HG03159 (cell line): ENCODE measurements around the gene ADPRH.
"Not testable (repeated sequence)": the region's sequence is repeated elsewhere in the genome, so short reads cannot be mapped to it uniquely, and the experiment has no call there.

Experiments used
- ATAC-seq: cut with Tn5 transposase; IDR thresholded peaks from one replicate; pipeline ENCODE4 v1.9.1; 2021; ENCODE audit warnings: mild to moderate bottlenecking, moderate library complexity; ENCODE audit not compliant: unreplicated experiment

ADPRH gene

GRCh38 chr3:119558626-119559317 lies 20.5 kb upstream of the ADPRH start:
- no peak for ATAC-seq

GRCh38 chr3:119559441-119559963 lies 19.8 kb upstream of the ADPRH start, which contains the start of gene CD80:
CD80 (minus strand) TSS chr3:119559614; CDS start chr3:119557728, 1,886 bp downstream.
- ATAC-seq: peak; percentile 55

GRCh38 chr3:119560160-119560559 lies 19.1 kb upstream of the ADPRH start:
- ATAC-seq: no peak

- peak; percentile 71 for ATAC-seq
These were observed 16.9 kb upstream of the ADPRH start for GRCh38 chr3:119562307-119562961.

- ATAC-seq: not testable (repeated sequence)
These were observed 16.0 kb upstream of the ADPRH start for GRCh38 chr3:119563334-119563733.

- ATAC-seq: no peak
These were observed 10.1 kb upstream of the ADPRH start for GRCh38 chr3:119569156-119569555.

GRCh38 chr3:119570229-119570628 lies 9.1 kb upstream of the ADPRH start:
- ATAC-seq: peak; percentile 63

- ATAC-seq: no peak
These were observed 8.1 kb upstream of the ADPRH start for GRCh38 chr3:119571230-119571629.

- no peak for ATAC-seq
These were observed 7.6 kb upstream of the ADPRH start for GRCh38 chr3:119571688-119572087.

GRCh38 chr3:119575507-119575906 lies 3.8 kb upstream of the ADPRH start:
- ATAC-seq: no peak

- ATAC-seq: peak; percentile 71
These were observed 922 bp downstream of the ADPRH start for GRCh38 chr3:119580067-119580760.

- no peak for ATAC-seq
These were observed 2.9 kb downstream of the ADPRH start for GRCh38 chr3:119582178-119582577.

- no peak for ATAC-seq
These were observed 5.9 kb downstream of the ADPRH start for GRCh38 chr3:119585208-119585607.

GRCh38 chr3:119585856-119586570 lies 6.7 kb downstream of the ADPRH start:
- ATAC-seq: no peak

GRCh38 chr3:119586733-119587172 lies 7.5 kb downstream of the ADPRH start:
- ATAC-seq: no peak

- no peak for ATAC-seq
These were observed 8.8 kb downstream of the ADPRH start for GRCh38 chr3:119588112-119588511.

- ATAC-seq: no peak
These were observed 9.9 kb downstream of the ADPRH start for GRCh38 chr3:119589102-119589773.

- ATAC-seq: no peak
These were observed 11.4 kb downstream of the ADPRH start for GRCh38 chr3:119590706-119591105.

- ATAC-seq: no peak
These were observed 13.6 kb downstream of the ADPRH start for GRCh38 chr3:119592861-119593260.

- no peak for ATAC-seq
These were observed 14.8 kb downstream of the ADPRH start for GRCh38 chr3:119594066-119594465.
